Epithelial cell of esophagus (primary cell): ENCODE measurements around the gene UBE2O.

Experiments used
- DNase-seq: peaks from one replicate; pipeline ENCODE4 v3.0.0; 2010; ENCODE audit warnings: low read depth
- H3K4me3 ChIP-seq: 2 replicates; pipeline ENCODE4 v1.5.1; 2011; ENCODE audit warnings: mild to moderate bottlenecking, low read length, control low read depth
- TF ChIP-seq, protein P1 (sequence below): IDR thresholded peaks from 2 replicates; pipeline ENCODE4 v1.5.1; 2011; ENCODE audit warnings: low read depth, mild to moderate bottlenecking, low read length, control low read depth, inconsistent platforms; ENCODE audit not compliant: insufficient read depth; ENCODE audit errors: missing control alignments

UBE2O gene

DNA sequence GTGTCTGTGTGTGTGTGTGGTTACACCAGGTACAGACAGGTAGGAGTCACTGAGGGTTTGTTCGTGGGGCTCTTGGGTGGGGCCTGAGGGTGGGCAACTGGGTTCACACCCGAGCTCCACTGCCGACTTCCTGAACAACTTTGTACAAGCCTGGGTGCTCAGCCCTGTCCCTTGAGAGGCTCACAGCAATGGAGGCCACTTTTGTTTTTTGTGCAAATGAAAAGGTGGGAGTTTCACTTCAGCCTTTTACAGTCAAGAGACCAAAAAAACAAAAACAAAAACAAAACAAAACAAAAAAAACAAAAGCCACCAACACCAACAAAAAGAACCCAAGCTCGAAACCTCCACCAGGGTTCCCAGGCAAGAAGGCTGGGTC, 45.9 kb upstream of the UBE2O start:
- H3K4me3 ChIP-seq = no peak overlapping the region
- TF ChIP-seq, protein P1, sequence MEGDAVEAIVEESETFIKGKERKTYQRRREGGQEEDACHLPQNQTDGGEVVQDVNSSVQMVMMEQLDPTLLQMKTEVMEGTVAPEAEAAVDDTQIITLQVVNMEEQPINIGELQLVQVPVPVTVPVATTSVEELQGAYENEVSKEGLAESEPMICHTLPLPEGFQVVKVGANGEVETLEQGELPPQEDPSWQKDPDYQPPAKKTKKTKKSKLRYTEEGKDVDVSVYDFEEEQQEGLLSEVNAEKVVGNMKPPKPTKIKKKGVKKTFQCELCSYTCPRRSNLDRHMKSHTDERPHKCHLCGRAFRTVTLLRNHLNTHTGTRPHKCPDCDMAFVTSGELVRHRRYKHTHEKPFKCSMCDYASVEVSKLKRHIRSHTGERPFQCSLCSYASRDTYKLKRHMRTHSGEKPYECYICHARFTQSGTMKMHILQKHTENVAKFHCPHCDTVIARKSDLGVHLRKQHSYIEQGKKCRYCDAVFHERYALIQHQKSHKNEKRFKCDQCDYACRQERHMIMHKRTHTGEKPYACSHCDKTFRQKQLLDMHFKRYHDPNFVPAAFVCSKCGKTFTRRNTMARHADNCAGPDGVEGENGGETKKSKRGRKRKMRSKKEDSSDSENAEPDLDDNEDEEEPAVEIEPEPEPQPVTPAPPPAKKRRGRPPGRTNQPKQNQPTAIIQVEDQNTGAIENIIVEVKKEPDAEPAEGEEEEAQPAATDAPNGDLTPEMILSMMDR = no peak
- DNase-seq = no peak

DNA sequence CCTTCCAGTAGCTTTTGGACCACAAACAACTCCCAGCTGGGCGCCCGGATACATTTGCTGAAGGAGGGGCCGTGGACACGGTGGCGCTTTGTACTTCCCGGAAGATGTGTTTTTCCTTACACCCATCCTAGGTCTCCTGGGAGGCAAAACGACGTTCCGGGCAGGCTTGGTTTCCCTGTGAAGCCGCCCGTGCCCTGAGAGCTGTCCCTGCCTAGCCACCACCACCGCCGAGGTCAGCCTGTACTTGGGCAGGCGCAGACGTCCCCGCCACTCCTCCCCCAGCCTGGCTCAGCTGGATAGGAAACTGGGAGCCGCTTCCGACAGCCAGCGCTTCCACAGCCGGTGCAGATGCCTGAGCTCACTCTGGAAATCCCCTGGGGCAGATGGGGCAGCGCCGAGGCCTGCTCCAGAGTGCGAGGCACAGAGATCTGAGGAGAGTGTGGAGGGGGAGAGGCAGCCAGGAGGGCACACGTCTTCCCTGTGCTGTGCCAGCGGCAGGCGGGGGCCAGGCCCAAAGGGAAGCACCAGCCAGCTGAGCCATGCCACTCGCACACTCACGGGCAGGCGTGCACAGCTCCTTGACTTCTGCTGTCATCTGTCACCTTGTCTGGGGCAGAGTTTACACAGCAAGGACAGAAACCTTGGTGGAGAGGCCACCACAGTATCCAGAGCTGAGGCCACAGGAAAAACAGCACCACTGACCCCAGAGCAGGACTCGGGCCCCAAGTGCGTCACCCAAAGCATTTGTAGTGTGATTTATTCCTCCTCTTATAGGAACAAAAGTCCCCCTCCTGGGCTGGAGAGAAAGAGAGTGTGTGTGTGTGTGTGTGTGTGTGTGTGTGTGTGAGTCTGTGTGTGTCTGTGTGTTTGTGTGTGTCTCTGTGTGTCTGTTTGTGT, 45.3 kb upstream of the UBE2O start:
- TF ChIP-seq, protein P1 = no peak
- no peak overlapping the region for H3K4me3 ChIP-seq
- peak; percentile 95 for DNase-seq

DNA sequence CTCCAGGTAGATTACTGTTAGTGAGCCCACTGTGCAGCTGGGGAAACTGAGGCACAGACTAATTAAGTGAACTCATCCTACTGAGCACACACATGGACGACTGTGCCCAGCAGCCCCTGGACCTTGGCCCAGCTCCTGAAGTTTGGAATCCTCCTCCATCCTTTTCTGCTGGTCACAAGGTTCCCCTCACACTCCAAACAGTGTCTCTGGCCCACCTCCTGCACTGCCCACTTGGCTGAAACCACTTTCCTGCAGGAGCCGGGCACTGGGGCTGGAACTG, 44.7 kb upstream of the UBE2O start:
- H3K4me3 ChIP-seq = no peak overlapping the region
- TF ChIP-seq, protein P1 = no peak
- no peak for DNase-seq

DNA sequence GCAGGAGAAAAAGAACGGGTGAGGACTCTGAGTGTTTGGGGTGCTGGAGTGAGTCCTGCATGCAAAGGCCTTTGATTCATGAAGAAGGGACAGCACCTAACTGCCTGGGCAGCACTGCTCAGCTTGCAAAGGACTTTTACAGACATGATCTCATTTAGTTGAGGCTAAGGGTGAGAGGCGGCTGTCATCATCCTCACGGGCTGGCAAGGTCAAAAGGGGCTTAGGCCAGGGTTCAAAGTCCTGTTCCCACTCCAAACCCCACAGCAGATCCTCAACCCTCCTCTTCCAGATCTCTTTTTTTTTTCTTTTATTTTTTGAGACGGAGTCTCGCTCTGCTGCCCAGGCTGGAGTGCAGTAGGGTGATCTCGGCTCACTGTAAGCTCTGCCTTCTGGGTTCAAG, 43.5 kb upstream of the UBE2O start:
- TF ChIP-seq, protein P1 = no peak
- DNase-seq = no peak
- no peak overlapping the region for H3K4me3 ChIP-seq

DNA sequence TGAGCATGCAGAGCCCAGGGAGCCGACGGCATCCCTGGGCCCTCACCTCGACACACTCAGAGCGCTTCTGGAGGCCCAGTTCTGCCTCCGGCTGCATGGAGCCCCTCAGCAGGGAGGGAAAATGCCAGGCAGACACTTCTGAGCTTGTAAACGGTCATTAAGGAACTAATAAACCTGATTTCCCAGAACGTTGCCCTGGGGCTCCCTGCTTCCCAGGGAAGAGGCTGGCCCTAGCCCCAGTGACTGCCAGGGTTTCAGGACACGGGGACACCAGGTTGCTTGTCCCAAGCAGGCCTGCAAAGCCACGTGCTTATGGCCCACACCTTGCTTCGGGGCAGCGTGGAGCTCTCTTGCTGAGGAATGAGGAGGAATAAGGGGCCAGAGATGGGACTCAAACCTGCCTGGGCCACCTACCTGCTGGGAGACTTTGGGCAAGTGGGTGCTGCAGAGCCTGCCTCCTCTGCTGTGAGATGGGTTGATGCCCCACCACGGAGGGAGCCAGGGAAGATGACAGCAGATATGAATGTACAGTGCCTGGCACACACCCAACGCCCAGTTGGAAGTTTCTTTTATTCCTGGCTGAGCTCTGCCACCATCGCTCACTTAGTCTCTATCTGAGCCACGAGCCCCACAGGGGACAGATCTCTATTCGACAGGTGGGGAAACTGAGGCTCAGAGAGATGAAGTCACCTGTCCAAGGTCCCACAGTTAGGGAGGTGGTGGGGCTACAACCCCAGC, 42.9 kb upstream of the UBE2O start:
- H3K4me3 ChIP-seq = no peak overlapping the region
- TF ChIP-seq, protein P1 = no peak
- DNase-seq = no peak

DNA sequence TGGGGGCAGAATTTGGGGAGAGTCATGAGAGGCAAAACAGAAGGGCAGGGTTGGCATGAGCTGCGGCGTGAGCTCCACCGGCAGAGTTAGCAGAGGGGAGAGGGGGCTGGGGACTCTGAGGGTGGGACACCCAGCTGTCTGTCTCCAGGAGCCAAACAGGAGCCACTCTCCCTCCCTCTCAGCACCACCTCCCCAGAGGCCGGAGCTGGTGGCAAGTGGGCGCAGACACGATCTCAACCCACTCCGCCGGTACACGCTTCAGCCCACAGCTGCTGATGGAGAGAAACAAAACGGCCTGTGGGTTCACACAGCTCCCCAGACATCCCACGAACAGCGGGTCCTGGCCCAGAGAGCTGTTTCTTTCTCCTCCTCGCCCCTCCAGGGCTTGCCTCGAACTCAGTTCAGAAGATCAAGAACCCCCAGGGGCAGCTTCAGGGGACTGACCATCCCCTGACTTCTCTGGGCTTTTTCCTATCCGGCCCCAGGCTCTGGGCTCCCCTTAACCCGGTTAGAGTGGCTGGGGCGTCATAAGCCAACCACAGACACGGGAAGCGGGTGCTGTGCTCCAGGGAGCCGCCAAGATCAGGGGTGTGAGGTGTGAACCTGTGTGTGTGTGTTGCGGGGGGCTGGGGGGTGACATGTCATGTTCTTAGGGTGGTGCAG, 40.7 kb upstream of the UBE2O start:
- TF ChIP-seq, protein P1 = no peak
- DNase-seq = no peak
- H3K4me3 ChIP-seq = no peak overlapping the region
